GM18499 (cell line): Measurements from ENCODE around the gene RGS7BP.
A peak's percentile ranks its signal among the peaks of the same experiment; 100 is the strongest.

ENCODE experiments used
- ATAC-seq: cut with Tn5 transposase; IDR thresholded peaks from one replicate; pipeline ENCODE4 v1.9.1; 2021; ENCODE audit warnings: moderate number of reproducible peaks; ENCODE audit not compliant: insufficient read depth, unreplicated experiment

Gene RGS7BP

GRCh38 chr5:64505769-64506566 lies at the start of gene RGS7BP:
Gene RGS7BP, plus strand, starts transcription at chr5:64506015. Its CDS starts 610 bp downstream, at chr5:64506625.
- no peak for ATAC-seq

- ATAC-seq = no peak
Observed at GRCh38 chr5:64457846-64458245, 48.0 kb upstream of the RGS7BP start.

- ATAC-seq = no peak
Observed at GRCh38 chr5:64458948-64459347, 46.9 kb upstream of the RGS7BP start.

GRCh38 chr5:64462391-64462790 lies 43.4 kb upstream of the RGS7BP start:
- ATAC-seq = no peak

GRCh38 chr5:64486163-64486562 lies 19.7 kb upstream of the RGS7BP start:
- ATAC-seq = no peak

- ATAC-seq = no peak
Observed at GRCh38 chr5:64487283-64487682, 18.5 kb upstream of the RGS7BP start.

GRCh38 chr5:64489857-64490256 lies 16.0 kb upstream of the RGS7BP start:
- ATAC-seq = no peak

GRCh38 chr5:64497386-64497785 lies 8.4 kb upstream of the RGS7BP start:
- no peak for ATAC-seq

- ATAC-seq = no peak
Observed at GRCh38 chr5:64502196-64502595, 3.6 kb upstream of the RGS7BP start.

- no peak for ATAC-seq
Observed at GRCh38 chr5:64506567-64507263, 900 bp downstream of the RGS7BP start.

GRCh38 chr5:64507264-64507605 lies 1.4 kb downstream of the RGS7BP start:
- ATAC-seq = no peak

- no peak for ATAC-seq
Observed at GRCh38 chr5:64509828-64510227, 4.0 kb downstream of the RGS7BP start.

- ATAC-seq = no peak
Observed at GRCh38 chr5:64513492-64513891, 7.7 kb downstream of the RGS7BP start.

- no peak for ATAC-seq
Observed at GRCh38 chr5:64514612-64515011, 8.8 kb downstream of the RGS7BP start.

GRCh38 chr5:64516216-64516615 lies 10.4 kb downstream of the RGS7BP start:
- no peak for ATAC-seq

- peak; percentile 65 for ATAC-seq
Observed at GRCh38 chr5:64518793-64519192, 13.0 kb downstream of the RGS7BP start.

GRCh38 chr5:64519263-64519662 lies 13.4 kb downstream of the RGS7BP start:
- ATAC-seq = no peak

GRCh38 chr5:64526734-64527439 lies 21.1 kb downstream of the RGS7BP start:
- ATAC-seq = no peak

GRCh38 chr5:64530076-64530475 lies 24.3 kb downstream of the RGS7BP start:
- no peak for ATAC-seq

- ATAC-seq = no peak
Observed at GRCh38 chr5:64532212-64532611, 26.4 kb downstream of the RGS7BP start.

GRCh38 chr5:64532657-64533056 lies 26.8 kb downstream of the RGS7BP start:
- no peak for ATAC-seq
